Caki2 (cell line): Measurements from ENCODE around the gene DUSP2. TPM values are rescaled to one million over a fixed set of nuclear protein-coding genes. Genes with fewer than 3 reads are reported as not detected.

ENCODE experiments used
- DNase-seq: peaks from one replicate; pipeline ENCODE4 v3.0.0-alpha.2; 2015; ENCODE audit warnings: low read depth
- in situ Hi-C: cut with HindIII; loops from 2 replicates; pipeline ENCODE4 v1.10.0; 2016; ENCODE audit warnings: low sequenced_read_pairs, low pct_unique_long_range_greater_than_20kb, mixed read lengths
- total RNA-seq: library from RNA; depleted of rRNA; stranded (reverse); fragments of >200 nt; shearing (Covaris generic); gene quantifications from 2 replicates; pipeline ENCODE4 v1.2.3, GENCODE V29; 2014; ENCODE audit warnings: low replicate concordance; rRNA removed

Gene DUSP2, protein sequence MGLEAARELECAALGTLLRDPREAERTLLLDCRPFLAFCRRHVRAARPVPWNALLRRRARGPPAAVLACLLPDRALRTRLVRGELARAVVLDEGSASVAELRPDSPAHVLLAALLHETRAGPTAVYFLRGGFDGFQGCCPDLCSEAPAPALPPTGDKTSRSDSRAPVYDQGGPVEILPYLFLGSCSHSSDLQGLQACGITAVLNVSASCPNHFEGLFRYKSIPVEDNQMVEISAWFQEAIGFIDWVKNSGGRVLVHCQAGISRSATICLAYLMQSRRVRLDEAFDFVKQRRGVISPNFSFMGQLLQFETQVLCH
- 6.1 and 7.4 TPM in 2 replicates for total RNA-seq

DNA sequence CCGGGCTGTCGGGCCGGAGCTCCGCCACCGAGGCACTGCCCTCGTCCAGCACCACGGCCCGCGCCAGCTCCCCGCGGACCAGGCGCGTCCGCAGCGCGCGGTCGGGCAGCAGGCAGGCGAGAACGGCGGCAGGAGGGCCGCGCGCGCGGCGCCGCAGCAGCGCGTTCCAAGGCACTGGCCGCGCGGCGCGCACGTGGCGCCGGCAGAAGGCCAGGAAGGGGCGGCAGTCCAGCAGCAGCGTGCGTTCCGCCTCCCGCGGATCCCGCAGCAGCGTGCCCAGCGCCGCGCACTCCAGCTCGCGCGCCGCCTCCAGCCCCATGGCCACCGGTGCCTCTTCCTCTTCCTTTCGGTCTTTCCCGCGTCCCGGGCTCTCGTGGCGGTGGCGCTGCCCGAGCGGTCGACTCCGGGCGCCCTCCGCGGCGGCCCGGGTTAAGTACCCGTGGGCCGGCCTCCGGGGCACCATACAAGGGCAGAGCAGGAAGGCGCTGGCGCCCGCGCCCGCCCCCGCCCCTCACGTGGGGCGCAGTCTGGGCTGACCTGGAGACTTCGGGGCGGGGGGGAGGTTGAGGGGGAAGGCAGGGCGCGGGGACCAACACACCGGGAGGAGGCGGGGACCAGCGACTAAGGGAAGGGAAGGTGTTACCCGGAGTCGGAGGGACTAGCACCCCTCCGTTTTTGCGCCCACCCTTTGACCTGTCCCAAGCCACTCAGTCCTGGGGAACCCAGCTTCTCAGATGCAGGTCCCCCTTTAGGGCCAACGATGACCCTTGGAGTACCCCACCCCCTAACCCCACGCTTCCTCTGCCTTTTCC is at the start of gene DUSP2:
Gene DUSP2 (minus strand): TSS at position 405 of the 812 bp plus-strand sequence. CDS start 86 bp downstream, at position 319.
- DNase-seq = peak; percentile 90
- in situ Hi-C loops = no loop called here

DNA sequence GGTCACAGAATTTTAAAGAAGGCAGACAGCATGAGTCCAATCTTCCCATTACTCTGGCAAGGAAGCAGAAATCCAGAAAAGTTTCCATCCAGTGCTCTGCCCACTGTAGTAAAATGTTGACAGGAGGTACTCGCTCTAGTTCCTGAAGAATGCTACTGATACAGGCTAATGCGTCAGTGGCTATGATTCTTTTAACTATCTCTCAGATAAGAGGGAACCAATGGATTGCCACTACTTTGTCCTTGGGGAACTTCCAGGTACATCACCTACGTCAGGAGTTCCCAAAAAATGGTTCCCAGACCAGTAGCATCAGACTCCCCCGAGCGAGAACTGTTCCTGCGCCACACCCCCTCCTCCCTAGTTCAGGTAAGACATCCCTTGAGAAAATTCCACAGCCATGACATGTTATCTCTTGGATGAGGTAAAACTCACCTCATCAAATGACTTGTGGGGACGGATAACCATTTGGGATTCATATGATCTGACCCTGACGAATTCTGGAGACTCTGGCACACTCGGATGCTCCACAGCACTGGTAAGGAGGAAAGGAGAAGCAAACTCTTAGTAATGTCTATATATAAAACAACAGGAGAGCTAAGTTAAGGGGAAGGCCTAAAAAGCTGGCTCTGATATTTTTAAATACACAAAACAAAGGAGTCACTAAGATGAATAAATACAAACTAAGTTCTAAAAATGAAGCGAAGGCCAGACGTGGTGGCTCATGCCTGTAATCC is 46.9 kb upstream of the DUSP2 start:
- in situ Hi-C loops = no loop called here

DNA sequence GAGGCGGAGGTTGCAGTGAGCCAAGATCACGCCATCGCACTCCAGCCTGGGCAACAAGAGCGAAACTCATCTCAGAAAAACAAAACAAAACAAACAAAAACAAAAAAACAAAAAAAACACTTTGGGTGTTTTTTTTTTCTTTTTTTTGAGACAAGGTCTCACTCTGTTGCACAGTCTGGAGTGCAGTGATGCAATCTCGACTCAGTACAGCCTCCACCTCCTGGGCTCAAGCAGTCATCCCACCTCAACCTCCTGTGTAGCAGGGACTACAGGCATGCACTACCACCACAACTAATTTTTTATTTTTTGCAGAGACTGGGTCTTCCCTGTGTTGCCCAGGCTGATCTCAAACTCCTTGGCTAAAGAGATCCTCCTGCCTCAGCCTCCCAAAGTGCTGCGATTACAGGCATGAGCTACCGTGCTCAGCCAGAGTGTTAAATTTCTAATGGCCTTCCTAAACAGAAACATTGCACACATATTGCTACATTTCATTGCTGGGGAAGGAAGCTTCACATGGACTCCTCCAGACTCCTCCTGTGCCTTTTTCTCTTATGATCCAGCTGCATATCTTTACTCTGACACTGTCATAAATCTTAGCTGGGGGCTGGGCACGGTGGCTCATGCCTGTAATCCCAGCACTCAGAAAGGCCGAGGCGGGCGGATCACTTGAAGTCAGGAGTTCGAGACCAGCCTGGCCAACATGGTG is 43.7 kb upstream of the DUSP2 start:
- in situ Hi-C loops = no loop called here
- no peak for DNase-seq

More for the DNA sequence above, 46.9 kb upstream of the DUSP2 start:
- DNase-seq = no peak

DNA sequence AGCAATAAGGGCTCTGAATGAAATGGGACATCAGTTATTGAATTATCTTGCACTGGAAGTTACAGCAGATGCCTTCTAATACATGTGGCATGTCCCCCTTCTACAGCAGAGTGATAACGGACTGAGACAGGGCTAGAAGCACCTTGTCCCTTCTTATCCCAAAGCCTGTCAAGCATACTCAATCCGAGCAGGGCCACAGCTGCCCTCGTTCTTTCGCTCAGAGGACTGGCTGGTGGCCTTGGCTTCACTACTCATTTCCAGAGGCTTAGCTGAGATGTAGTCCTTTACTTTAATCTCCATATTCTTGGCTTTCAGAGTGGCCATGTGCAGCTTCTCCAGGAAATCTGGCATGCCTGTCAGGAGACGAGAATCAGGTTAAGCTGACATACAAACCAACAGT is 41.3 kb upstream of the DUSP2 start:
- DNase-seq = no peak
- in situ Hi-C loops = no loop called here

DNA sequence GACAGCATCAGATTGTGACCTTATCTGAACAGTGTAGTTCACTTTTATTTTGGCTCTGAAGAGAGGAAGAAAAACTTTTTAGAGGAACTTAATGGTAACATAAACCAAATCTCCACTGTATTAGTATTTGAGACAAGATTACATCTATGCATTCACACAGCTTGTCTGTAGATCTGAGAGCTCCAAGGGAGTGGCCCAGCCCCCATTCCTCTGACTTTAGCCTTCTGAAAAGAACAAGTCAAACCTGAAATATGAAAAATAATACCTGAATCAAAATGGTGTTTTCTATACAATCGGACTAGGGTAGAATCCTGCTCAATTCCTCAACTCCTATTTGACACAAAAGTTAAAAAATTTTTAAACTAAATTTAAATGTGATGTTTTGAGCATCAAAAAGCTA is 40.3 kb upstream of the DUSP2 start:
- in situ Hi-C loops = no loop called here
- DNase-seq = no peak

DNA sequence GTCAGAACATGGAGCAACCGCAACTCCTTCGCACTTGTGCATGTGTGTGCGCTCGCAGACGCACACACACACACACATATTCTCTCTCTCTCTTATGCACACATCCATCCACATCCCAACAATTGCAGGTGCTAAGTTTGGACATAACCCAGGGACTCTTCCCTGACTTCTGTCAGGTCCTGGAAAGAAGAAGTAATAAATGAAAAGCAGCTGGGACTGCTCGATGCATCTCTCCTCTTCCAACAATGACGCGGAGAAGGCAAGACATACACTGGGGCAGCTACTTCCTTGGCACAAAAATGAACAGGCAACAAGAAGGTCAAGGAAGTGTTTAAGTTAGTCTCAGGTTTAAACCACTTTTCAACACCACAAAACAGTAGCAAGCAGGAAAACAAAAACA is 39.7 kb upstream of the DUSP2 start:
- in situ Hi-C loops = no loop called here

DNA sequence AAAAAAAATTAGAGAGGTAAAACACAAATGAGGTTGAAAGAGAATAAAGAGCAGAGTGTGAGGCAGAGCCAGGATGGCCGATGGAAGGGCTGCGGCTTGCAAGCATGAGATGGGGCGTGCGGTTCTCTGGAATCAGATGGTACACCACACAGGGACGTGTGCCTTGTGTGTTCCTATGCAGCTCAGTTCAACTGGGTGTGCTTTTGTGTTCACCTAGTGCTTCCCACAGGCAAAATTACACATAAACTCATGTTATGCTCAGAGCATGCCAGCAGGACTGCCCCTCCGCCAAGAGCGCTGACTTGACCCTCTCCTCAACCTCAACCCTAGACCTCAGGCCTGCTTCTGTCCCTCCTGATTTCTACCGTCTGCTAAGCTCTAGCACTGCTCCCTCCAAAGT is 38.9 kb upstream of the DUSP2 start:
- in situ Hi-C loops = no loop called here
- DNase-seq = no peak

More for the DNA sequence above, 39.7 kb upstream of the DUSP2 start:
- DNase-seq = no peak

DNA sequence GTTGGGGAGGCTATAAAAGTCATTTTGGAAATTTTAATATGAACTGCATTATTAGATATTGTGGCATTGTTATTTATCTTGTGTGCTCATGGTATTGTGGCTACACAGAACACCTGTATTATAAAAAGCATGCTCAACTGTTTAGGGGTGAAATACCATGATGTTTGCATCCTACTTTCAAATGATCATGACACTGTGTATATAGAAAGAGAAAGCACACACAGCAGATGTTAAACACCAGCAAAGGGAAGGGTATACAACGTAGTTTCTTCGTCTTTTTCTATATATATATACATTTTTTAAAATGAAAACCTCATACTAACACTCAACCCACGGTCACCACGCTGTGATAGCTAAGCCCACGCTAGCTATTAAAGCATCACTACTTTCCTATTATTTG is 36.3 kb upstream of the DUSP2 start:
- in situ Hi-C loops = no loop called here
- DNase-seq = no peak

DNA sequence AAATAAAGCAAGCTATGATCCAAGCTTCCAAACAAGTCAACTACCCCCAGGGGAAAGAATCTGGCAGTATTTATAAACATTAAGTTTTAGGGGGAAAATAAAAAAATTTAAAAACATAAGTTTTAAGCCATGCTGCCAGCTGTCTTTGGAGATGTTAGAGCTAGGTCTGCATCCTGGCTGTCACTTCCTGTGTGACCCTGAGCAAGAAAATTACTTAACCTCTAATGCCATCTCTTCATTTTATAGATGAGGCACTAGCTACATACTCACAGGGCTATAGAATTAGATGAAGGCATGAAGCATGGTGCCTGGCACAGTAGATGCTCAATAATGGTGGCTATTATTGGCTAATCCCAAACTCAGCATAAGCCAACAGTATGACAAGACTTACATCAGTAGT is 35.3 kb upstream of the DUSP2 start:
- no peak for DNase-seq
- in situ Hi-C loops = no loop called here

DNA sequence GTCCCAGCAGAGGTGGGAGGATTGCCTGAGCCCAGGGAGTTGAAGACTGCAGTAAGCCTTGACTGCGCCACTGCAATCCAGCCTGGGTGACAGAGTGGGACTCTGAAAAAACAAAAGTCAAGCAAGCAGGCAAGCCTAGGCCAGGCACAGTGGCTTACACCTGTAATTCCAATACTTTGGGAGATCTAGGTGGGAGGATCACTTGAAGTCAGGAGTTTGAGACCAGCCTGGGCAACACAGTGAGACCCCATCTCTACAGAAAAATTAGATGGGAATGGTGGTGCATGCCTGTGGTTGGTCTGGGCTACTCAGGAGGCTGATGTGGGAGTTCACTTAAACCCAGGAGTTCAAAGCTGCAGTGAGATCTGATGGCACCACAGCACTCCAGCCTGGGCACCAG is 34.8 kb upstream of the DUSP2 start:
- no peak for DNase-seq
- in situ Hi-C loops = no loop called here

DNA sequence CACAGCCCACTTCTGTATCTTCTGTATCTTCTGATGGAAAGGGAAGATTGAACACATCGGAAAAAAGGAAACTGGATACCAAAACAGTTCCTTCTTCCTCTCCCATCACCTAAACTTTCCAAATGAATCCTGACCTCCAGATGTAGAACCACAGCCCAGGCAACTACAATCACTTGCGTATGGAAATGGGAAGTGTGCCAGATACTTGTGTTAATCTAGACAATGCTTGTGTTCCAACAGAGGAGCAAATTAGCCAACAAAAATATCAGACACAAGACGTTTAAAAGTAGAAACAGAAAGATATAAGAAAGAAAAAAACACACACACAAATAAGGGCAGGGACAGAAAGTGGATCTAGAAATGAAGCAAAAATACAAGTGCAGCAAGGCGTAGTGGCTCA is 31.4 kb upstream of the DUSP2 start:
- DNase-seq = no peak
- in situ Hi-C loops = no loop called here

DNA sequence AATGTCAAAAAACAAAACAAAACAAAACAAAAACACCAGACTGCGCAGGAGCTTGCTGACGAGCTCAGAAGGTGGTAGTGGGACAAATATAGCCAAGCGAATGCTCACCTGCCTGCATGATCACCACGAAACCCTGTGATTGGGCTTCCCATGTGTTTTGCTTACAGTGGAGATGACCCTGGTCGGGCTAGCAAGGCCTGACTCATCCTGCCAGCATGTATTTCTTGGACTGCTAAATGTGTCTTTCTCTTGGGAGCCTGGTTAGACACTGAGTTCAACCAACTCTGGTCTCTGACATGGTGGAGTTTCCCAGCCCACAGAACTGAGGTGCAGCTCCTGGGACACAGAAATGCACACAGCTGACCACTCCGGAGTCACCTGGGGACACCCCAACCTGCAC is 30.7 kb upstream of the DUSP2 start:
- in situ Hi-C loops = no loop called here
- no peak for DNase-seq

DNA sequence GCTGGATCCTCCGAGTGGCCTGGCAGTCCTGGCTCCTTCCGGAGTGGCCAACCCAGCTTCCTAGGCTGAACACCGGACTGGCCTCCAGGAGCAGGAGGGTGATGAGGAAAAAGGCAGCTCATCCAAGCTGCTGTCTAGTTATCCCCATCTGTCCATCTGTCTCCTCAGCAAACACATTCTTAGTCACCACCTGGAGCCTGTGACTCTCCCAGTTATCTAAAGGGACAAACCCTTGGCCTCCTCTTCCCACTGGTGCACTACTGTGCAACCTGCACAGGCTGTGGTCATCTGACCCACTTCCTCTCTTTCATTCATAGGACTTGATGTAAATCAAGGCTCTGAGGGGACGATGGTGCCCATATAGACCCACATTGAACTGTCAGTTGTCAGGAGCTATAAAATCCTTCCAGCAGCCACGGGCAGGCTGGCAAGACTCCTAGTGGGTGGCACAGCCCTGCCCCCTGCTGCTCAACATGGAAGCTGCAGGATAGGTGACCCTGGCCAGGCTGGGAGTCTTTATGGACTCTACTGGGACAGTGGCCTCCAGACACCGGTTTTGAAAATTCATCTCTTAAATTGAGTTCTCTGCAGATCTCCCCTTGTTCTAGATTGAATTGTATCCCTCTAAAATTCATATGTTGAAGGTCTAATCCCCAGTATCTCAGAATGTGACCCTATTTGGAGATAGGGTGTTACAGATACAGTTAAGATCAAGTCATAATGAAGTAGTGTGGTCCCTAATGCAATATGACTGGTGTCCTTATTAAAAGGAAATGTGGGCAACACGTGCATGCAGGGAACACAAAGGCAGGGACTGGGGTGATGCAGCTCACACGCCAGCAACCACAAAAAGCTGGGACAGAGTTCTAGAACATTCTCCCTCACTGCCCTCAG is 29.3 kb upstream of the DUSP2 start:
- in situ Hi-C loops = no loop called here
- DNase-seq = peak; percentile 60

DNA sequence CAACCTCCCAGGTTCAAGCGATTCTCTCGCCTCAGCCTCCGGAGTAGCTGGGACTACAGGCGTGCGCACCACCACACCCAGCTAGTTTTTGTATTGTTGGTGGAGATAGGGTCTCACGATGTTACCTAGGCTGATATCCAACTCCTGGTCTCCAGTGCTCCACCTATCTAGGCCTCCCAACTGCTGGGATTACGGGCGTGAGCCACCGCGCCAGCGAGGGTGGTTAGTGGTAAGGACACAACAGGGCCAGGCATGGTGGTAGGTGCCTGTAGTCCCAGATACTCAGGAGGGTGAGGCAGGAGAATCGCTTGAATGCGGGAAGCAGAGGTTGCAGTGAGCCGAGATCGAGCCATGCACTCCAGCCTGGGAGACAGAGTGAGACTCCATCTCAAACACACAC is 26.6 kb upstream of the DUSP2 start:
- DNase-seq = no peak
- in situ Hi-C loops = no loop called here

DNA sequence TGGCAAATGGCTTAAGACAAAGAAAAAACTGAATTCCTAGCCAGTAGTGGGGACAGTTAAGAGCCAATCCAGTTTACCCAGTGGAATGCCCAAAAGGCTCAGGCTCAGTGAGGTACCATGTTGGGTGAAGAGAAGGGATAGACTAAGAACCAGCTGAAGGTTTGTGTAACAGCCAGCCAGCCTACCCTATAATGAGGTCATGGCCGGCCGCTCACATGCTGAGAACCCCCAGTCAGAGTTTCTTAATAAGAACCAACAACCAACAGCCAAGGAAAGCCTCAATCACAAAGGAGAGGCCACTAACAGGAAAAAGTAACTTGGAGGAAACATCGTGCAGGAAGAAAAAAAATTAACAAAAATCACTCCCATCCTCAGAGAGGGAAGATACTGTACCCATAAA is 25.4 kb upstream of the DUSP2 start:
- DNase-seq = no peak
- in situ Hi-C loops = no loop called here

DNA sequence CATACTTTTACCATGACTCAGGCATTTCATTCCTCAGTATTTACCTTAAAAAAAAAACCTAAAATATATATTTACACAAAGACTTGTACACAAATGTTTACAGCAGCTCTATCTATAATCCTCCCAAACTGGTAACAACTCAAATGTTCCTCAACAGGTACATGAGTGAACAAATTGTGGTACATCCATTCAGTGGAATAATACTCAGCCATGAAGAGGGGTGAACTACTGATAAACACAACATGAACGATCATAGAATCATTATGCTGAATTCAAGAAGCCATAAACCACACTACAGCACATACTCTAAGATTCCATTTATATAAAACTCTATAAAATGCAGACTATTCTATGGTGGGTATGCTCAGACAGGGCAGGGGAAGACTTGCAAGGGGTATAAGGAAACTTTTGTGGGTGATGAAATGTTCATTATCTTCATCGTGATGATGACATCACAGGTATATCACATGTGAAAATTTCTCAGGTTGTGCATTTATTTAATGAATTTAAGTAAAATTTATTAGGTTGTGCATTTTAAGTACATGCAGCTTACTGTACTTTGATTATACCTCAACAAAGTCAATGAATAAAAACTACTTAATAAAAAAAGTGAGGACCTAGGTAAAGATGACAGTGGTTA is 24.7 kb upstream of the DUSP2 start:
- no peak for DNase-seq
- in situ Hi-C loops = no loop called here

DNA sequence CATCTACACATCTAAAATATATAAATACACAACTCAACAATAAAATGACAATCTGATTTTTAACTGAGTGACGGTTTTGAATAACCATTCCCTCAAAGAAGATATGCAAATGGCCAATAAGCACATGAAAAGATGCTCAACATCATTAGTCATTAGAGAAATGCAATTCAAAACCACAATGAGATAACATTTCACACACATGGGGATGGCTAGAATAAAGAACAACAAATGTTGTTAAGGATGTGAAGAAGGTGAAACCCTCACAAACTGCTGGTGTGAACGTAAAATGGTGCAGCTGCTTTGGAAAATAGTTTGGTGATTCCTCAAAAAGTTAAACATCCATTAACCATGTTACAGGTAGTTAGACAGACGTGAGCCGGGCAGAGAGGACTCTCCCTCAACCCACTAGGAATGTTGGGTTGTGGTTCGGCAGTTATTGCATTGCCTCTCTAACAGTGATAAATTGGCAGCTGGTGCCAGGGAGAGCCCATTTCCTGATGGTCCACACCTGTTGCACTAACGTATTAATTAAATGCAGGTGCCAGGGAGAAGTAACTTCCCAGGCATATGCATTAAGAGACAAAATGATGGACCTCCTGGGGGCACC is 22.3 kb upstream of the DUSP2 start:
- no peak for DNase-seq
- in situ Hi-C loops = no loop called here
